ENCODE data around the gene GNPDA2.
"Not testable (repeated sequence)": the region's sequence is repeated elsewhere in the genome, so short reads cannot be mapped to it uniquely, and the experiment has no call there.

Gene GNPDA2

GRCh38 chr4:44726038-44726871 is at the start of gene GNPDA2:
TSS of gene GNPDA2 (minus strand) at chr4:44726556. CDS start at chr4:44722207, 4,349 bp downstream.
- DNase-seq, result peak; percentile 79

- DNase-seq, result no peak
Measured at GRCh38 chr4:44772340-44772739, 46.0 kb upstream of the GNPDA2 start.

DNA sequence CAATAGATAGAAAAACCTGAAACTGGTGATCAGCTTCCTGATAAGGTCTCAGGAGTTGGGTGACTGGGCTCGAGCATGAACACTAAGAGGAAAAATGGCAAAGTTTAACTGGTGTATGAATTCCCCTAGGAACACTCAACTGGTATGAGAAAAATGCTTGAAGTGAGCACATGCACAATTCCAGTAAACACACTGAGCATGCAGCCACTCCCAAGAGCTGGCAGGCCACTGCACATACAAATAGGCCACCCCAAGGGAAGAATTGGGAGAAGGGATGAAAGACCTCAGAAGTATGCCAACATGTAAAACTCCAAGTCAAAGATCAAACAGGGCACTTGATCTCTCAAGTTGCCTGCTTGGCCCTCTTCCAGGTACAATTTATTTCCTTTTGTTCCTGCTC is 45.4 kb upstream of the GNPDA2 start:
- DNase-seq, result no peak

GRCh38 chr4:44766453-44766852 is 40.1 kb upstream of the GNPDA2 start:
- no peak for DNase-seq

GRCh38 chr4:44765116-44765515 is 38.8 kb upstream of the GNPDA2 start:
- no peak for DNase-seq

- DNase-seq, result no peak
Measured at GRCh38 chr4:44761306-44761705, 35.0 kb upstream of the GNPDA2 start.

DNA sequence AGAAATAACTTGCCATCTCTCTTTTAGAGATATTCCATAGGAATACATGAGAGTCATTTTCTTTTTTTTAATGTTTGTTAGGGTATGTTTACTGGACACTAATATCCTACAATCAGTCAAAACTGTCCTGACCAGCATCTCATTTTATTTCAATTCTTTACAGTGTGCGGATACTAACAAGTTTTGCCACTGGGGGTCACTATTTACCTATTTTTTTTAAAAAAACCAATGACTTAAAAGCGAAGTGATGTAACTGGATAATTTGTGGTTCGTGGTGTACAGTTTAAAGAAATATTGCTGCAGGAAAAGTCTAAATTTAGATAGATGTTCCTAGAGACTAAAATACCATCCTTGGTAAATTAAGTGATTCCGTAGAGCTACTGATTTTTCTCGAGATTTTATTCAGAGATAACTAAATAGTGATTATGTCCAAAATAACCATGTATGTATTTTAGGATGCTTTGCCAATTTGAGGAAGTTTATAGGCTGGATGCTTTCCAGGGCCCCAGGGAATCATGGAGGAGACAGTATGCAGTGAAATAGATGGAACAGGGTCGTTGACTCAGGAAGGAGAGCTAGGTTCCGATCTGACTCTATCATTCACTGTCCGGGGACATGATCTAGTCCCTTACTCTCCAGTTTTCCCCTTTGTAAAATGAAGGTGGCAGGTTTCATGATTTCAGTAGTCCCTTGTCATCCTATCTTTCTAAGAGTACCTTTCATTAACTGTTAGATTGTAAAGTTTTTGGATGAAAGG is 34.0 kb upstream of the GNPDA2 start:
- no peak for DNase-seq

GRCh38 chr4:44756559-44756958 is 30.2 kb upstream of the GNPDA2 start:
- DNase-seq, result no peak

- DNase-seq, result no peak
Measured at GRCh38 chr4:44740201-44740600, 13.8 kb upstream of the GNPDA2 start.

DNA sequence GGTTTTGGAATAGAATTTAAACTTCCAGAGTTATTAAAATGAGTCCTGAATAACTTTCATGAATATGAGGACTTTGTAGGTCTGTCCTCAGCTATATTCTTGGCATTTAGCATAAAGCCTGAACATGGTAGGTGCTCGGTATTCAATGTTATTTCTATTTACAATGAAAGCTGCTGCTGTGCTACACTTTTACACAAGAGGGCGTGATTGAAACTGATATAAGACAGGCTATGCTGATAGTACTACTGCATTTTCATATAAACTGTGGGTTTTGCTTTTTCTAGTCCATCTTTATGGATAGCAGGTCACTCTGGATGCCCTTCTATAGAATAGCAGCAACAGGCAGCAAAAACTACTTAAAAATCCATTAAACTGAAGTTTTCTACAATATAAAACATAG is 12.3 kb upstream of the GNPDA2 start:
- no peak for DNase-seq

DNA sequence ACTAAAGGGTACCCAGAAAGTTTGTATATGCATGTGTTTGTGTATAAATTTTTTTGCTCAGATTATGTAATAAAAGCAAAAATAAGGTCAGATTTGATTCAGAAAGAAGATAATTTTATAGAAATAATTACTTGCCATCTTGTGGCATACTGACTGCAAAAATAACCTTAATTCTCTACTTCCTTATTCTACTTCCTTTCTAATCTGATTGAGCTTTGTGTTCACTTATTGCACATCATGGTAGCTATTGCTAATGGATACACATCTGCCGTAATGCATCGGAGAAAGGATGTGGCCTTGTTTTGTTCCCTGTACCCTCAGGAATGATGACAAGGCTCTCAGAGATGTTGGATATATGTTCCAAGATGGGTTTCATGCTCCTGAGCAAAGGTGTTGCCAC is 10.5 kb upstream of the GNPDA2 start:
- DNase-seq, result no peak

GRCh38 chr4:44728694-44729093 is 2.3 kb upstream of the GNPDA2 start:
- not testable (repeated sequence) for DNase-seq

GRCh38 chr4:44727471-44727870 is 1.1 kb upstream of the GNPDA2 start:
- DNase-seq, result no peak

DNA sequence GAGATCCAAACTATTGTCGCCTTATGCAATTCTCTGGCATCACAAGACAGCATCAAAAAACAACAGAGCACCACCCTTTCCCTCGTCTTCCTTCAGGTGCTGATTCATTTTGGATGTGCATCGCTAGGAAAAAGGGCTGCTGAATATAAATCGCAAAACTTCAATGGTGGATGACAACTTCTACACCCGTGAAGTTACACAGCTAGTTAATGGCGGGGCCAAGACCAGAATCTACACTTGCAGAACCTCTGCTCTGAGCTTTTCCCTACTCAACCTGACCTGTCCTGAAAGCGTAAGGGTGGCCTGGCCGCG is 674 bp downstream of the GNPDA2 start:
- DNase-seq, result no peak

GRCh38 chr4:44725166-44725565 is 1.2 kb downstream of the GNPDA2 start:
- DNase-seq, result no peak

DNA sequence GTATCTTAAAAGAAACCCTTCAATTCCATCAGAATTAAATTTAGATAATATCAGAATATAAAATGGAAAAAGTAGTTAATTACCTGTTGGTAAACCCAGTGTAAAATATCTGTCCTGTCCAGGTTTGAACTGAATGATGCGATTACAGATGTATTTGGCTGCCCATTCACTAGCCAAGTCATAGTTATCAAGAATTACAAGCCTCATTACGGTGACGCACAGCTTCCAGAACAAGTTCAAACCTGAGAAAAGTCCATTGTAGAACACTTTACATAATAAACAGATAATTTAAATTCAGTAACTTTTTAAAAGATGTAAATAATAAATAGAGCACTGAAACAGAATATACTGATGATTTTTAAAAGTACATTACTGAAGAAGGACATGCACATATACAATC is 4.4 kb downstream of the GNPDA2 start:
- DNase-seq, result no peak

DNA sequence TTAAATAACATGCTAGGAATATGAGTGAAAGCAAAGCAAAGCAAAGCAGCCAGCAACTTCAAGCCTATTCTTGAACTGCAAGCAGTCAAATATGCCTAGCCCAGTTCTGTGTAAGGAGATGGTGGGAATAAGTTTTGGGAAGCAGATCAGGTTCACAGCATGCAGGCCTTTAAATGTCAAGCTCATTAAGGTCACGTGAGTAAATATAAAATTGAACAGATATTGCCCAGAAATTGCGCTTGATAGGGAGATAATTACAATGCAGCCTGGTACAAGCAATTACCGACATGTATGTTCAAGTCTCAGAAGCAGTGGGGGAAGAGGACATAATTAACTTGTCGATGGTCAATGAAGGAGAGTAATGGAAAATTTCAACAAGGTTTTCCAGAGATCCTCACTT is 6.0 kb downstream of the GNPDA2 start:
- no peak for DNase-seq

DNA sequence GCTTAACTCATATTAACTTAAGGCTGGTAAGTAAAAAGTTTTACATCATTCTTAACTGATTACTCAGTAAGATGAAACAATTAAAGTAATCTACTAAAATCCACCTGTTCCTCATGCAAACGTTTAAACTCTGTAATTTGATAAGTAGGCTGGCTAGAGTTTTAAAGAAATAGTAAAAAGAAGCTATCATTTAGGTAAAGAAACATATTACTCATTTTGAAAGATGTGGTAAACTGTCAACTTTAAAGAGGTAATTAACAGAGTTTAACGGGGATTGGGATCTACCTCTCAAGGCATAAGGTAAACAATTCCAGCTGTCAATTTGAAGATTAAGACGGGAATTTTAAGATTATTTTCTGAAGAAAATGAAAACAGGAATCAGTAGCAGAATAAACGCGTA is 9.8 kb downstream of the GNPDA2 start:
- DNase-seq, result no peak

- no peak for DNase-seq
Measured at GRCh38 chr4:44713125-44713524, 13.2 kb downstream of the GNPDA2 start.

GRCh38 chr4:44704673-44705072 is 21.7 kb downstream of the GNPDA2 start:
- DNase-seq, result no peak

DNA sequence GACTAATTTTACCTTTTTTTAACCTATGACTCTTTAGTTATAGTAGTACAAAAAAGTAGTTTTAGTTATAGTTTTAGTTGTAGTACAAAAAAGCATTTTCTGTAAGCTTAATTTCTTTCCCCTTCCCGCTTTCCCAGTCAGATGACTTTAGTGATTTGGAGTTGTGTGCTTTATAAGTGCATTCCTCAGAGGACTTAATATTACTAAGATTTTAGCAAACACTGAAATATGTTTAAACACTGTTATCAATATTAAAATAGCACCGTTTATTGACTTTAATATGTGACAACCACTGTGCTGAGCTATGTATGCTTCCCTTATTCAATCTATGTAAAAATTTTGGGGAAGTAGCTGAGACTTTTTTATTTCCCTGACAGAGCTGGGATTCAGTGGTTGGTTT is 25.3 kb downstream of the GNPDA2 start:
- DNase-seq, result no peak

DNA sequence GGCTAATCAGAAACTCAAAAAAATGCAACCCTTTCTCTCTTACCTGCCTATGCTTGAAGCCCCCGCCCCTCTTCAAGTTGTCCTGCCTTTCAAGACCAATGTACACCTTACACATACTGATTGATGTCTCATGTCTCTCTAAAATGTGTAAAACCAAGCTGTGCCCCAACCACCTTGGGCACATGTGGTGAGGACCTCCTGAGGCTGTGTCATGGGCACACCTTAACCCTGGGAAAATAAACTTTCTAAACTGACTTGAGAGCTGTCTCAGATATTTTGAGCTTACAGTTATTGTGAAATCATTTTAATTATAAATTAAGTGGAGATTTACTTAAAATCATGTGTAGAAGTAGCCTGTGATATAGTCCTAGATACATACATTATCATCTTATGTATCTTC is 25.9 kb downstream of the GNPDA2 start:
- DNase-seq, result no peak

- no peak for DNase-seq
Measured at GRCh38 chr4:44684648-44685047, 41.7 kb downstream of the GNPDA2 start.

- DNase-seq, result no peak
Measured at GRCh38 chr4:44679060-44679459, 47.3 kb downstream of the GNPDA2 start.

Measured in activated naive CD4-positive, alpha-beta T cell treated with anti-CD3 and anti-CD28 coated beads, Interleukin-2, amount 50 U/mL, for 16 hours (primary cell).